Peyer's patch (tissue), 4 donors: ENCODE measurements around the gene PDXK. TPM values are rescaled to one million over a fixed set of nuclear protein-coding genes. Genes with fewer than 3 reads are reported as not detected.
"Not testable (repeated sequence)": the region's sequence is repeated elsewhere in the genome, so short reads cannot be mapped to it uniquely, and the experiment has no call there.

Experiments used
- DNase-seq, 3 donors: peaks; one replicate each; pipeline ENCODE4 v3.0.0-alpha.2; 2017 to 2019
- H3K27ac ChIP-seq, 4 donors: fragments of 200-600 bp; sonication (generic); one replicate each; pipeline ENCODE4 v1.5.1; 2016 to 2019
- H3K27me3 ChIP-seq, 2 donors: fragments of 200-600 bp; sonication (generic); one replicate each; pipeline ENCODE4 v1.5.1; 2019
- H3K36me3 ChIP-seq, 3 donors: fragments of 200-600 bp; sonication (generic); one replicate each; pipeline ENCODE4 v1.5.1; 2016 to 2019
- H3K4me1 ChIP-seq, 4 donors: fragments of 200-600 bp; sonication (generic); one replicate each; pipeline ENCODE4 v1.5.1; 2016 to 2019
- H3K4me3 ChIP-seq, 4 donors: fragments of 200-600 bp; sonication (generic); 1 replicate in 3 of 4; 2 replicates in 1 of 4; pipeline ENCODE4 v1.5.1; 2016 to 2019; ENCODE audit warnings: mild to moderate bottlenecking in 1 of 4
- H3K9me3 ChIP-seq, 4 donors: fragments of 200-600 bp; sonication (generic); one replicate each; pipeline ENCODE4 v1.5.1; 2016 to 2019; ENCODE audit warnings: mild to moderate bottlenecking in 1 of 4
- POLR2A ChIP-seq, 2 donors: fragments of 450-650 bp; IDR thresholded peaks; one replicate each; pipeline ENCODE4 v1.5.1; 2017; ENCODE audit warnings: antibody characterized with exemption in 2 of 2, mild to moderate bottlenecking in 2 of 2, moderate library complexity in 2 of 2
- total RNA-seq, 4 donors: library from RNA; depleted of rRNA; stranded (reverse); fragments of >200 nt; gene quantifications; one replicate each; pipeline ENCODE4 v1.1.0, GENCODE V29; 2016
- TF ChIP-seq, protein P1 (sequence below), 6 experiments: fragments of 450-650 bp in 4 of 6; fragments of 200-600 bp in 2 of 6; sonication (generic) in 1 of 6; IDR thresholded peaks; one replicate each; pipeline ENCODE4 v1.5.1; 2017 to 2019; ENCODE audit warnings: antibody characterized with exemption in 6 of 6, mild to moderate bottlenecking in 3 of 6, moderate library complexity in 1 of 6

PDXK gene
- total RNA-seq, 4 donors from 2014 or later = 83.3 to 206 (median 152) TPM

- H3K27ac ChIP-seq = peak overlapping the region in 3 of 4 donors; percentile 73 to 89 (median 85)
- H3K4me3 ChIP-seq = peak overlapping the region in 1 of 4 donors; percentile 21
- peaks cover 0 to 8% (median 5%) of the 10 kb centered on the region in 4 donors for H3K4me1 ChIP-seq
- no peaks in the 10 kb centered on the region for H3K36me3 ChIP-seq
- TF ChIP-seq POLR2A (IDR thresholded peaks at IDR 0.05) = peak; percentile 32 to 60
- TF ChIP-seq, protein P1, sequence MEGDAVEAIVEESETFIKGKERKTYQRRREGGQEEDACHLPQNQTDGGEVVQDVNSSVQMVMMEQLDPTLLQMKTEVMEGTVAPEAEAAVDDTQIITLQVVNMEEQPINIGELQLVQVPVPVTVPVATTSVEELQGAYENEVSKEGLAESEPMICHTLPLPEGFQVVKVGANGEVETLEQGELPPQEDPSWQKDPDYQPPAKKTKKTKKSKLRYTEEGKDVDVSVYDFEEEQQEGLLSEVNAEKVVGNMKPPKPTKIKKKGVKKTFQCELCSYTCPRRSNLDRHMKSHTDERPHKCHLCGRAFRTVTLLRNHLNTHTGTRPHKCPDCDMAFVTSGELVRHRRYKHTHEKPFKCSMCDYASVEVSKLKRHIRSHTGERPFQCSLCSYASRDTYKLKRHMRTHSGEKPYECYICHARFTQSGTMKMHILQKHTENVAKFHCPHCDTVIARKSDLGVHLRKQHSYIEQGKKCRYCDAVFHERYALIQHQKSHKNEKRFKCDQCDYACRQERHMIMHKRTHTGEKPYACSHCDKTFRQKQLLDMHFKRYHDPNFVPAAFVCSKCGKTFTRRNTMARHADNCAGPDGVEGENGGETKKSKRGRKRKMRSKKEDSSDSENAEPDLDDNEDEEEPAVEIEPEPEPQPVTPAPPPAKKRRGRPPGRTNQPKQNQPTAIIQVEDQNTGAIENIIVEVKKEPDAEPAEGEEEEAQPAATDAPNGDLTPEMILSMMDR (IDR thresholded peaks at IDR 0.05) = peak in 3 of 6 experiments; percentile 23 to 29 (median 25)
- H3K9me3 ChIP-seq = no peaks in the 10 kb centered on the region
- peak in 2 of 3 donors; percentile 84 to 87 for DNase-seq
- no peaks in the 10 kb centered on the region for H3K27me3 ChIP-seq
These were observed 6.5 kb upstream of the PDXK start for GRCh38 chr21:43712268-43712942.

GRCh38 chr21:43713123-43713522 is 5.8 kb upstream of the PDXK start:
- not testable (repeated sequence) for H3K36me3 ChIP-seq, H3K9me3 ChIP-seq, H3K4me3 ChIP-seq, H3K4me1 ChIP-seq, DNase-seq, H3K27me3 ChIP-seq
- H3K27ac ChIP-seq = peak overlapping the region in 3 of 4 donors; percentile 73 to 89 (median 85)

- Histone ChIP-seq H3K27ac (peak overlapping the region in 2 of 4 donors; percentile 1 to 3), H3K4me1 (peaks cover 0 to 25% (median 21%) of the 10 kb centered on the region in 4 donors), H3K9me3 (no peaks in the 10 kb centered on the region), H3K27me3 (no peaks in the 10 kb centered on the region), H3K36me3 (no peaks in the 10 kb centered on the region), H3K4me3 (no peak overlapping the region)
- no peak for DNase-seq
- no peak for TF ChIP-seq POLR2A (IDR thresholded peaks at IDR 0.05)
- TF ChIP-seq, protein P1 (IDR thresholded peaks at IDR 0.05) = no peak
These were observed 2.4 kb upstream of the PDXK start for GRCh38 chr21:43716376-43717165.

GRCh38 chr21:43717166-43717853 is 1.6 kb upstream of the PDXK start:
- H3K27ac ChIP-seq = peak overlapping the region in 2 of 4 donors; percentile 1 to 3
- H3K4me1 ChIP-seq = peaks cover 0 to 29% (median 23%) of the 10 kb centered on the region in 4 donors
- no peak overlapping the region for H3K4me3 ChIP-seq
- TF ChIP-seq POLR2A (IDR thresholded peaks at IDR 0.05) = no peak
- TF ChIP-seq, protein P1 (IDR thresholded peaks at IDR 0.05) = no peak
- H3K9me3 ChIP-seq = no peaks in the 10 kb centered on the region
- H3K36me3 ChIP-seq = no peaks in the 10 kb centered on the region
- no peaks in the 10 kb centered on the region for H3K27me3 ChIP-seq
- no peak for DNase-seq

DNA sequence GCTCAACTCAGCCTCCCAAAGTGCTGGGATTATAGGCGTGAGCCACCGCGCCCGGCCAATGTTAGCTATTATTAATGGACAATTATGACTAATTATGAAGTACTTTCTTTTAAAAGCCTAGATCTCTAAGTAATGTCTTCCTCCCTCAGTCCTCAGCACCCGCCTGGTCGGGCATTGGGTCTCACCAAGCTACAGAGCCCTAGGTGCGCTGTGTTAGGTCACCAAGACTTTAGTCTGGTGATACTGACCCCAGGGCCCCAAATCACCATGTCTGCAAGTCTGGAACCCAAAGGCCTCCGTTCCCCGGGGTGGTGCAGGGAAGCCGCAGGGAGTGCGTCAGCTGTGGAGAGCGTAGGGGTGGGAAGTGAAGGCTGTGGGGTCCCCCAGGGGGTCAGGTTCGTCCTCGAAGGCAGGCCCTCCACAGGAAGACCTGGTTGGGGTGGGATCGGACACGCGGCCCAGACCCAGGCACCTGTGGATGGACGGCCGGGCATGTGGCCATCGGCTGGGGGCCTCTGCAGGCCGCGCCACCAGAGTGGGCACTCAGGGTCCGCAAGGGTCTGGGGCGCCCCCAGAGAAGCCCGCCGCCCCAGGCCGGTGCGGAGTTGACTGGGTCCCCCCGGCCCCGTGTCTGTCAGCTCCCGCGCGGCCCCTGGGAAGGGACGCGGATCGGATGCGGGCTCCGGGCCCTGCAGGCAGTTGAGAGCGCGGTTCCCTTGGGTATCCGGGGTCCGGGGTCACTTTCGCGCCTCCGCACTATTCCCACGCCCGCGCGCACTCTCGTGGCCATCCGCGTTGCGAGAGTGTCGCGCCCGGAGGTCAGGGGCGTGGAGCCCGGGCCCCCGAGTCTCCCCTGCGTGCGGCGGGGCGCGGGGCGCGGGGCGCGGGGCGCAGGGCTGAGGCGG is 710 bp upstream of the PDXK start:
- TF ChIP-seq, protein P1 (IDR thresholded peaks at IDR 0.05) = peak in 1 of 6 experiments; percentile 19
- TF ChIP-seq POLR2A (IDR thresholded peaks at IDR 0.05) = no peak
- Histone ChIP-seq H3K4me3 (peak overlapping the region; percentile 75 to 99 (median 91)), H3K27me3 (no peaks in the 10 kb centered on the region), H3K9me3 (no peaks in the 10 kb centered on the region), H3K4me1 (peaks cover 0 to 26% (median 23%) of the 10 kb centered on the region in 4 donors), H3K36me3 (no peaks in the 10 kb centered on the region), H3K27ac (peak overlapping the region; percentile 88 to 99 (median 93))
- DNase-seq = peak in 1 of 3 donors; percentile 64
